Keratinocyte (primary cell): ENCODE measurements around the gene VSIG10L2.

ENCODE experiments used
- CTCF ChIP-seq, 3 experiments: IDR thresholded peaks in 1 of 3; conservative IDR thresholded peaks in 1 of 3; optimal IDR thresholded peaks in 1 of 3; 2 replicates in 2 of 3; 3 replicates in 1 of 3; pipeline versions ENCODE3 to v1.5.1; 2011; ENCODE audit warnings: low read length in 3 of 3, mild to moderate bottlenecking in 3 of 3, moderate library complexity in 2 of 3, control low read depth in 1 of 3, inconsistent platforms in 1 of 3; ENCODE audit not compliant: insufficient read depth in 2 of 3; ENCODE audit errors: extremely low read depth in 1 of 3
- EZH2 ChIP-seq: IDR thresholded peaks from one replicate; pipeline ENCODE4 v1.6.1; 2012; ENCODE audit warnings: inconsistent platforms, mild to moderate bottlenecking, low read length, moderate library complexity

- TF ChIP-seq CTCF (optimal IDR thresholded peaks at IDR 0.05 in 1 of 3, IDR thresholded peaks at IDR 0.05 in 1 of 3, conservative IDR thresholded peaks at IDR 0.05 in 1 of 3; ENCODE audit: extremely low read depth in 1 of 3, insufficient read depth in 2 of 3, low read length in 3 of 3) (no peak), EZH2 (no peak)
Measured at GRCh38 chr11:125960771-125961170, 14.9 kb downstream of the VSIG10L2 start.
